WERI-Rb-1 (cell line): ENCODE measurements around the gene CPEB3.

Source experiments
- DNase-seq: peaks from one replicate; pipeline ENCODE4 v3.0.0-alpha.2; 2020
- H3K27ac ChIP-seq: fragments of 250-450 bp; sonication (Bioruptor Pico); 2 replicates; pipeline ENCODE4 v1.5.1; 2020; ENCODE audit warnings: mild to moderate bottlenecking, moderate library complexity
- H3K27me3 ChIP-seq: fragments of 250-450 bp; sonication (Bioruptor Pico); 2 replicates; pipeline ENCODE4 v1.5.1; 2021; ENCODE audit warnings: mild to moderate bottlenecking, low read depth, moderate library complexity; ENCODE audit not compliant: insufficient read depth, severe bottlenecking
- H3K36me3 ChIP-seq: fragments of 250-450 bp; sonication (Bioruptor Pico); 2 replicates; pipeline ENCODE4 v1.5.1; 2020; ENCODE audit warnings: mild to moderate bottlenecking, moderate library complexity
- H3K4me3 ChIP-seq: 2 replicates; pipeline ENCODE4 v1.5.1; 2011; ENCODE audit warnings: low read depth, mild to moderate bottlenecking, control low read depth, low read length
- H3K9me3 ChIP-seq: fragments of 250-450 bp; sonication (Bioruptor Pico); 2 replicates; pipeline ENCODE4 v1.5.1; 2021; ENCODE audit warnings: mild to moderate bottlenecking, moderate library complexity; ENCODE audit not compliant: severe bottlenecking
- TF ChIP-seq, protein P1 (sequence below): IDR thresholded peaks from 2 replicates; pipeline ENCODE4 v1.5.1; 2011; ENCODE audit warnings: low read depth, mild to moderate bottlenecking, control low read depth, inconsistent platforms, low read length

CPEB3 gene

DNA sequence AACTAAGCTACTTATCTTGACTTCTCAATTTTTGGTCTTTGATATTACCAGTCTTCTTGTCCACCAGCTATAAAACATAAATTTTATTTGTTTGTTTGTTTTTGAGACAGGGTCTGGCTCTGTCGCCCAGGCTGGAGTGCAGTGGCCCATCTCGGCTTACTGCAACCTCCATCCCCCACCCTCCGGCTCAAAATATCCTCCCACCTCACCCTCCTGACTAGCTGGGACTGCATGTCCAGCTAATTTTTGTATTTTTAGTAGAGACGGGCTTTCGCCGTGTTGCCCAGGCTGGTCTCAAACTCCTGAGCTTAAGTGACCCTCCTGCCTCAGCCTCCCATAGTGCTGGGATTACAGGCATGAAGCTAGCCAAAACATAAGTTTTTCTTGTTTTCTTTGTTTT, 7.6 kb upstream of the CPEB3 start:
- no peak overlapping the region for H3K27ac ChIP-seq
- H3K9me3 ChIP-seq = no peaks in the 10 kb centered on the region
- H3K4me3 ChIP-seq = no peak overlapping the region
- peaks cover 49% of the 10 kb centered on the region for H3K36me3 ChIP-seq
- TF ChIP-seq, protein P1, sequence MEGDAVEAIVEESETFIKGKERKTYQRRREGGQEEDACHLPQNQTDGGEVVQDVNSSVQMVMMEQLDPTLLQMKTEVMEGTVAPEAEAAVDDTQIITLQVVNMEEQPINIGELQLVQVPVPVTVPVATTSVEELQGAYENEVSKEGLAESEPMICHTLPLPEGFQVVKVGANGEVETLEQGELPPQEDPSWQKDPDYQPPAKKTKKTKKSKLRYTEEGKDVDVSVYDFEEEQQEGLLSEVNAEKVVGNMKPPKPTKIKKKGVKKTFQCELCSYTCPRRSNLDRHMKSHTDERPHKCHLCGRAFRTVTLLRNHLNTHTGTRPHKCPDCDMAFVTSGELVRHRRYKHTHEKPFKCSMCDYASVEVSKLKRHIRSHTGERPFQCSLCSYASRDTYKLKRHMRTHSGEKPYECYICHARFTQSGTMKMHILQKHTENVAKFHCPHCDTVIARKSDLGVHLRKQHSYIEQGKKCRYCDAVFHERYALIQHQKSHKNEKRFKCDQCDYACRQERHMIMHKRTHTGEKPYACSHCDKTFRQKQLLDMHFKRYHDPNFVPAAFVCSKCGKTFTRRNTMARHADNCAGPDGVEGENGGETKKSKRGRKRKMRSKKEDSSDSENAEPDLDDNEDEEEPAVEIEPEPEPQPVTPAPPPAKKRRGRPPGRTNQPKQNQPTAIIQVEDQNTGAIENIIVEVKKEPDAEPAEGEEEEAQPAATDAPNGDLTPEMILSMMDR = no peak
- no peaks in the 10 kb centered on the region for H3K27me3 ChIP-seq
- DNase-seq = no peak

DNA sequence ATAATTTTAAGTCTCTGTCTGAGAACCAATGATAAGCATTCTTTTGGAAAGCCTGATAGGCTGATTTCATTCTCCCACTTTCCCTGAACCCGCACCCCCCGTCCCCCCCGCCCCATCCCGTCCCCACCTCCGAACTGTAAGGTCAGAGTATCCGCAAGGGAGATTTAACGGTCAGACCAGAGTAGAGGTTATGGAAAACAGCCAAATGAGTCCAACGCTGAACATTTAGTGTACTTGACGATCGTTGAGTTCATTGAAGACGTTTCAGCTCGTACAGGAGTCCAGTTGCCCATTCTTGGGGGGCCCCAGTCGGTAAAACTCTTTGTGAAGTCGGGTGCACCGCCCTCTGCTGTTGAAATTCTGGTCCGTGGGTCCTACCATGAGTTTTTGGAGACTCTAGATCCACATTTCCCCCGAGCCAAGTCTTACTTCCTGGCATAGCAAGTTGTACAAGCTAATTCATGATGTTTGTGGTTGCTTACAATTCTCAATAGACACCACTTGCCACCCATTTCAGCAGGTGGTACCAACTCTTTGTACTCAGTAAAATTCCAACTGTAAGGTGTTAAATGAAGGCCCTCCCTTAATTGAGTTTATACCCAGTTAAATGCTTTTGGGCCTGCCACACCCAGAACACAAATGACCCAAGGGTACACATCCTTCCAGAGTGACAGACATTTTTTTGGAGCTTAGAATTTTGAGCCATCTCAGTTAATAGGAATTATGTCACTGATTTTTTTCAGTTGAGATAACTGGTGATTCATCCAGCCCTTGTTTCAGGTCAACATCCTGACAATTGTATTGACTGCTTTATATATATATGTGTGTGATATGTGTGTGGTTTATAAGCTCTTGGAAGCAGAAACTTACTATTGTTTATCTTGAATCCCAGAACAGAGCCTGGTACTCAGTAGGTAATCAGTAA, 1.3 kb upstream of the CPEB3 start:
- peaks cover 38% of the 10 kb centered on the region for H3K36me3 ChIP-seq
- H3K4me3 ChIP-seq = peak overlapping the region; percentile 90
- no peaks in the 10 kb centered on the region for H3K27me3 ChIP-seq
- no peaks in the 10 kb centered on the region for H3K9me3 ChIP-seq
- no peak overlapping the region for H3K27ac ChIP-seq
- TF ChIP-seq, protein P1 = peak; percentile 34; the same call in 1 of the 2 replicates
- peak; percentile 48 for DNase-seq

- Histone ChIP-seq H3K27ac (peak overlapping the region; percentile 95), H3K4me3 (peak overlapping the region; percentile 90), H3K27me3 (no peaks in the 10 kb centered on the region), H3K36me3 (peaks cover 36% of the 10 kb centered on the region), H3K9me3 (no peaks in the 10 kb centered on the region)
- DNase-seq = no peak
- TF ChIP-seq, protein P1 = no peak
Observed at GRCh38 chr10:92291616-92291865, 663 bp upstream of the CPEB3 start.

GRCh38 chr10:92290076-92290836, 622 bp downstream of the CPEB3 start:
- Histone ChIP-seq H3K36me3 (peaks cover 25% of the 10 kb centered on the region), H3K4me3 (peak overlapping the region; percentile 90), H3K27ac (peak overlapping the region; percentile 95), H3K27me3 (no peaks in the 10 kb centered on the region), H3K9me3 (no peaks in the 10 kb centered on the region)
- TF ChIP-seq, protein P1 = no peak
- peak; percentile 44 for DNase-seq

DNA sequence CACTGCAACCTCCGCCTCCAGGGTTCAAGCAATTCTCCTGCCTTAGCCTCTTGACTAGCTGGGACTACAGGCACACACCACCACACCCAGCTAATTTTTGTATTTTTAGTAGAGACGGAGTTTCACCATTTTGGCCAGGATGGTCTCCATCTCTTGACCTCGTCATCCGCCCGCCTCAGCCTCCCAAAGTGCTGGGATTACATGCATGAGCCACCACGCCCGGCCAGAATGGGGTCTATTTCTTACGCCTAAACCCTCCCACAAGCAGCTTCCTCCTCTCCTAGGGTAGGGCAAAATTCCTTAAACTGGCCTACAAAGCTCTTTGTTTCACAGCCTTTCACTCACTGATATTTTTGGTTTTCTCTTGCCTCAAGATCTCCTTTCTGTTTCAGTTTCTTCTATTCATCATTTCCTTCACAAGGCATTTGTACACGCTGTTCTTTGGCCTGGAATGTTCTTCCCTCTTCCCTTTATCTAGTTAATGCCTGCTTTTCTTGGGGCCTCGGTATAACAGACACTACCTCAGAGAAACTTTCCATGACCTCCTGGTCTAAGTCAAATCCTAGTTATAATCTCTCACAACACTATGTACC, 6.7 kb downstream of the CPEB3 start:
- Histone ChIP-seq H3K27me3 (no peaks in the 10 kb centered on the region), H3K27ac (no peak overlapping the region), H3K36me3 (no peaks in the 10 kb centered on the region), H3K4me3 (no peak overlapping the region), H3K9me3 (no peaks in the 10 kb centered on the region)
- TF ChIP-seq, protein P1 = no peak
- DNase-seq = no peak
